ENCODE measurements around the gene PCCA.
"Not testable (repeated sequence)": the region's sequence is repeated elsewhere in the genome, so short reads cannot be mapped to it uniquely, and the experiment has no call there.

The PCCA gene

GRCh38 chr13:100314132-100314910, 225.4 kb downstream of the PCCA start:
- no peak for DNase-seq

- no peak for DNase-seq
Observed at GRCh38 chr13:100315522-100315921, 226.6 kb downstream of the PCCA start.

GRCh38 chr13:100318473-100318872, 229.6 kb downstream of the PCCA start:
- DNase-seq, result not testable (repeated sequence)

GRCh38 chr13:100323937-100324336, 235.0 kb downstream of the PCCA start:
- no peak for DNase-seq

GRCh38 chr13:100330662-100331061, 241.8 kb downstream of the PCCA start:
- DNase-seq, result no peak

GRCh38 chr13:100333141-100333540, 244.2 kb downstream of the PCCA start:
- DNase-seq, result no peak

GRCh38 chr13:100334214-100334613, 245.3 kb downstream of the PCCA start:
- no peak for DNase-seq

- DNase-seq, result no peak
Observed at GRCh38 chr13:100336795-100337516, 248.1 kb downstream of the PCCA start.

GRCh38 chr13:100338275-100338674, 249.4 kb downstream of the PCCA start:
- no peak for DNase-seq

- DNase-seq, result no peak
Observed at GRCh38 chr13:100339411-100339940, 250.6 kb downstream of the PCCA start.

GRCh38 chr13:100340865-100341264, 252.0 kb downstream of the PCCA start:
- DNase-seq, result no peak

- no peak for DNase-seq
Observed at GRCh38 chr13:100341327-100341726, 252.4 kb downstream of the PCCA start.

- no peak for DNase-seq
Observed at GRCh38 chr13:100344544-100344943, 255.7 kb downstream of the PCCA start.

- no peak for DNase-seq
Observed at GRCh38 chr13:100347968-100348367, 259.1 kb downstream of the PCCA start.

- DNase-seq, result no peak
Observed at GRCh38 chr13:100349594-100349993, 260.7 kb downstream of the PCCA start.

- DNase-seq, result no peak
Observed at GRCh38 chr13:100350601-100351000, 261.7 kb downstream of the PCCA start.

GRCh38 chr13:100356426-100356825, 267.5 kb downstream of the PCCA start:
- DNase-seq, result no peak

GRCh38 chr13:100356889-100357288, 268.0 kb downstream of the PCCA start:
- DNase-seq, result no peak

GRCh38 chr13:100357764-100358163, 268.9 kb downstream of the PCCA start:
- no peak for DNase-seq

- no peak for DNase-seq
Observed at GRCh38 chr13:100361504-100361903, 272.6 kb downstream of the PCCA start.

- no peak for DNase-seq
Observed at GRCh38 chr13:100362371-100362770, 273.5 kb downstream of the PCCA start.

GRCh38 chr13:100362781-100363180, 273.9 kb downstream of the PCCA start:
- DNase-seq, result no peak

GRCh38 chr13:100363285-100363711, 274.4 kb downstream of the PCCA start:
- no peak for DNase-seq

GRCh38 chr13:100363874-100364273, 275.0 kb downstream of the PCCA start:
- DNase-seq, result no peak

Data from amniotic stem cell (primary cell).